Thyroid gland (tissue), 4 donors: ENCODE data around the gene JUN. TPM values are rescaled to one million over a fixed set of nuclear protein-coding genes. Genes with fewer than 3 reads are reported as not detected.

ENCODE experiments used
- DNase-seq, 2 donors: peaks; one replicate each; pipeline ENCODE4 v3.0.0-alpha.2; 2019
- H3K27ac ChIP-seq, 3 donors: fragments of 200-600 bp; sonication (generic); 1 replicate in 2 of 3; 2 replicates in 1 of 3; pipeline ENCODE4 v1.5.1; 2016 to 2019; ENCODE audit warnings: mild to moderate bottlenecking in 1 of 3, moderate library complexity in 1 of 3
- H3K27me3 ChIP-seq: fragments of 200-600 bp; sonication (generic); one replicate; pipeline ENCODE4 v1.5.1; 2019
- H3K36me3 ChIP-seq, 2 donors: fragments of 200-600 bp; sonication (generic); one replicate each; pipeline ENCODE4 v1.5.1; 2016 to 2019
- H3K4me1 ChIP-seq, 2 donors: fragments of 200-600 bp; sonication (generic); one replicate each; pipeline ENCODE4 v1.5.1; 2017 to 2019
- H3K4me3 ChIP-seq, 3 donors: fragments of 200-600 bp; sonication (generic); replicated peaks in 1 of 3; 1 replicate in 2 of 3; 2 replicates in 1 of 3; pipeline ENCODE4 v1.5.1; 2016; ENCODE audit warnings: mild to moderate bottlenecking in 1 of 3
- H3K9me3 ChIP-seq: fragments of 200-600 bp; sonication (generic); one replicate; pipeline ENCODE4 v1.5.1; 2017
- CTCF ChIP-seq, 6 experiments: fragments of 200-600 bp in 3 of 6; fragments of 450-650 bp in 3 of 6; sonication (generic) in 3 of 6; IDR thresholded peaks; one replicate each; pipeline ENCODE4 v1.5.1; 2016 to 2019; ENCODE audit warnings: antibody characterized with exemption in 6 of 6, mild to moderate bottlenecking in 2 of 6, inconsistent platforms in 1 of 6, moderate library complexity in 1 of 6
- POLR2A ChIP-seq, 2 donors: fragments of 450-650 bp; IDR thresholded peaks; one replicate each; pipeline ENCODE4 v1.6.1; 2017; ENCODE audit warnings: antibody characterized with exemption in 2 of 2, mild to moderate bottlenecking in 2 of 2, moderate library complexity in 1 of 2
- WGBS, 2 donors: methylation state at CpG; one replicate each; pipeline ENCODE4 v1.1.5; 2017; 5-methylcytosine and 5-hydroxymethylcytosine counted together
- intact Hi-C: fragments of 100-400 bp; cut with DNase I; formaldehyde crosslinking; loops from one replicate; pipeline ENCODE4 v1.15.1; 2023
- total RNA-seq, 4 donors: library from RNA; depleted of rRNA; stranded (reverse); fragments of >200 nt; gene quantifications; one replicate each; pipeline ENCODE4 v1.2.3, GENCODE V29; 2016

The JUN gene
- total RNA-seq, 4 donors from 2014 or later, result 124 to 283 (median 133) TPM

GRCh38 chr1:58746182-58746581 is 37.7 kb downstream of the JUN start:
- H3K36me3 ChIP-seq, result no peaks in the 10 kb centered on the region
- WGBS, 2 donors, result 90 to 94% methylated on average over 1 of the region's 1 CpG
- DNase-seq, result no peak
- H3K4me1 ChIP-seq, result no peaks in the 10 kb centered on the region
- H3K27me3 ChIP-seq, result no peaks in the 10 kb centered on the region
- no peak for TF ChIP-seq POLR2A (IDR thresholded peaks at IDR 0.05)
- TF ChIP-seq CTCF (IDR thresholded peaks at IDR 0.05), result no peak
- H3K9me3 ChIP-seq, result no peaks in the 10 kb centered on the region
- intact Hi-C loops, result loop anchor here (10.0 kb wide), 1 partner anchor 959 kb away; no protein-coding TSS in a partner anchor
- no peak overlapping the region for H3K4me3 ChIP-seq
- no peak overlapping the region for H3K27ac ChIP-seq

GRCh38 chr1:58745666-58746065 is 38.2 kb downstream of the JUN start:
- TF ChIP-seq POLR2A (IDR thresholded peaks at IDR 0.05), result no peak
- no peak for TF ChIP-seq CTCF (IDR thresholded peaks at IDR 0.05)
- intact Hi-C loops, result loop anchor here (10.0 kb wide), 1 partner anchor 959 kb away; no protein-coding TSS in a partner anchor
- no peaks in the 10 kb centered on the region for H3K4me1 ChIP-seq
- H3K27ac ChIP-seq, result no peak overlapping the region
- 68 to 71% methylated on average over 5 of the region's 5 CpGs for WGBS, 2 donors
- no peak overlapping the region for H3K4me3 ChIP-seq
- H3K9me3 ChIP-seq, result no peaks in the 10 kb centered on the region
- DNase-seq, result no peak
- no peaks in the 10 kb centered on the region for H3K36me3 ChIP-seq
- H3K27me3 ChIP-seq, result no peaks in the 10 kb centered on the region

- intact Hi-C loops, result loop anchor here (10.0 kb wide), 1 partner anchor 960 kb away; no protein-coding TSS in a partner anchor
- TF ChIP-seq CTCF (IDR thresholded peaks at IDR 0.05), result no peak
- 55 to 67% methylated on average over 1 of the region's 1 CpG for WGBS, 2 donors
Observed at GRCh38 chr1:58745117-58745516, 38.7 kb downstream of the JUN start.

GRCh38 chr1:58741678-58742553 is 41.9 kb downstream of the JUN start:
- Histone ChIP-seq H3K36me3 (no peaks in the 10 kb centered on the region), H3K27ac (no peak overlapping the region), H3K9me3 (no peaks in the 10 kb centered on the region), H3K27me3 (no peaks in the 10 kb centered on the region), H3K4me3 (no peak overlapping the region), H3K4me1 (no peaks in the 10 kb centered on the region)
- intact Hi-C loops, result loop anchor here (2.0 to 10.0 kb wide), 2 partner anchors 27 to 963 kb away; no protein-coding TSS in a partner anchor
- DNase-seq, result no peak
- TF ChIP-seq CTCF (IDR thresholded peaks at IDR 0.05) (no peak), POLR2A (IDR thresholded peaks at IDR 0.05) (no peak)
- WGBS, 2 donors, result 95% methylated on average over 14 of the region's 14 CpGs

More at GRCh38 chr1:58745117-58745516, 38.7 kb downstream of the JUN start:
- no peak for DNase-seq
- no peak overlapping the region for H3K27ac ChIP-seq
- H3K36me3 ChIP-seq, result no peaks in the 10 kb centered on the region
- H3K9me3 ChIP-seq, result no peaks in the 10 kb centered on the region
- no peaks in the 10 kb centered on the region for H3K27me3 ChIP-seq
- H3K4me1 ChIP-seq, result no peaks in the 10 kb centered on the region
- no peak overlapping the region for H3K4me3 ChIP-seq

- intact Hi-C loops, result loop anchor here (2.0 to 10.0 kb wide), 3 partner anchors 29 to 1017 kb away; no protein-coding TSS in a partner anchor
Observed at GRCh38 chr1:58739856-58740466, 43.9 kb downstream of the JUN start.

More at GRCh38 chr1:58739856-58740466, 43.9 kb downstream of the JUN start:
- DNase-seq, result no peak
- no peaks in the 10 kb centered on the region for H3K36me3 ChIP-seq
- WGBS, 2 donors, result 25 to 27% methylated on average over 3 of the region's 3 CpGs
- no peaks in the 10 kb centered on the region for H3K4me1 ChIP-seq
- H3K9me3 ChIP-seq, result no peaks in the 10 kb centered on the region
- H3K27ac ChIP-seq, result no peak overlapping the region
- peak; percentile 56 to 88 (median 78) for TF ChIP-seq CTCF (IDR thresholded peaks at IDR 0.05)
- no peak for TF ChIP-seq POLR2A (IDR thresholded peaks at IDR 0.05)
- H3K27me3 ChIP-seq, result no peaks in the 10 kb centered on the region
- H3K4me3 ChIP-seq, result no peak overlapping the region
